ENCODE data around the gene FRMD3. TPM values are rescaled to one million over a fixed set of nuclear protein-coding genes. Genes with fewer than 3 reads are reported as not detected.

FRMD3 gene
- total RNA-seq, 1 experiment from 2014 or later: 0.55 TPM

DNA sequence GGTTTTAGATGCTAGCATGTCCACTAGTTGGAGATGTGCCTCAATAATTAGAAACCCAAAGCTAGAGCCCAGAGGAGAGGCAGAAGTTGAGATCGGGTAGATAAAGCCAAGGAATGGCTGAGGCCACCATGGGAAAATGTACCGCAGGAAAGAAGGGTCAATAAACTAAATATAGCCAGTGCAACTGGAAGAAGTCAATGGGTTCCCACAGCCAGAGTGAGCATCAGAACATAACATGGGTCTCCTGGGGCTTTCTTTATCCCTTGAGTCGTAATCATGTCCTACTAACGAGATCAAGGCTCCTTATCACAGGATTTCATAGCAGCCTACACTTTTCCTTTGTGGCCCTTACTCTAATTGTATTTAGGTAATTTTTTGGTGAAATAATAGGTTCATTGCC, 61.7 kb downstream of the FRMD3 start:
- Histone ChIP-seq H2BK5ac (ENCODE audit: insufficient read length, low read length) (no peak overlapping the region), H4K8ac (replicated peaks; ENCODE audit: insufficient read length, low read depth, low read length) (no peak overlapping the region), H3K4me2 (ENCODE audit: insufficient read depth, insufficient read length, low read length) (no peak overlapping the region), H3K18ac (ENCODE audit: insufficient read length, low read depth, low read length) (no peak overlapping the region), H3K27me3 (ENCODE audit: insufficient read depth, low read length) (no peaks in the 10 kb centered on the region), H2BK20ac (ENCODE audit: low read depth, low read length, poor library complexity, severe bottlenecking) (no peak overlapping the region), H3K4me1 (ENCODE audit: insufficient read depth, low read length) (no peaks in the 10 kb centered on the region), H3K79me1 (ENCODE audit: insufficient read depth, low read depth, low read length, poor library complexity, severe bottlenecking) (no peaks in the 10 kb centered on the region), H2BK12ac (ENCODE audit: insufficient read length, low read depth, low read length) (no peak overlapping the region), H3K4ac (ENCODE audit: low read depth, low read length) (no peak overlapping the region), H4K5ac (ENCODE audit: insufficient read length, low read depth, low read length) (no peak overlapping the region), H3K79me2 (ENCODE audit: insufficient read depth, low read length) (no peaks in the 10 kb centered on the region), H4K20me1 (ENCODE audit: control insufficient read depth, insufficient read depth, insufficient read length) (no peaks in the 10 kb centered on the region), H2BK15ac (ENCODE audit: low read depth, low read length) (no peak overlapping the region), H3T11ph (ENCODE audit: low read length) (no peak overlapping the region), H4K91ac (ENCODE audit: insufficient read length, low read depth, low read length) (no peak overlapping the region), H2BK120ac (ENCODE audit: low read depth, low read length, poor library complexity, severe bottlenecking) (no peak overlapping the region), H3K56ac (ENCODE audit: insufficient read length, low read depth, low read length) (no peak overlapping the region), H3K9me3 (ENCODE audit: control insufficient read depth, low read depth, low read length) (no peaks in the 10 kb centered on the region), H3K23ac (ENCODE audit: insufficient read length, low read depth, low read length) (no peak overlapping the region), H2AFZ (ENCODE audit: low read length) (no peak overlapping the region), H2AK5ac (ENCODE audit: insufficient read length, low read length) (no peak overlapping the region), H3K27ac (ENCODE audit: insufficient read length, low read depth, low read length) (no peak overlapping the region), H3K23me2 (ENCODE audit: insufficient read length, low read depth, low read length, poor library complexity, severe bottlenecking) (no peaks in the 10 kb centered on the region), H3K9ac (ENCODE audit: extremely low read depth, insufficient read length, low read length) (no peak overlapping the region), H3K14ac (ENCODE audit: insufficient read depth, low read length) (no peak overlapping the region)
- no CpG with 5 or more reads among the region's 4 CpGs for WGBS (ENCODE audit: extremely low coverage, insufficient read length, low lambda C conversion rate)
- Mint-ChIP-seq H3K27me3 (ENCODE audit: low read depth) (no peaks in the 10 kb centered on the region; the same call in 1 of the 2 replicates), H3K4me1 (no peaks in the 10 kb centered on the region), H3K36me3 (ENCODE audit: insufficient read depth in 1 of 3, low read depth in 3 of 3) (peaks cover 0 to 4% (median 2%) of the 10 kb centered on the region in 3 experiments; a peak in 4 of 7 replicates), H3K27ac (no peak overlapping the region), H3K4me3 (no peak overlapping the region), H3K9me3 (peaks cover 9 to 15% of the 10 kb centered on the region in 2 experiments)
- DNase-seq: no peak
- no peak for TF ChIP-seq CTCF (conservative IDR thresholded peaks at IDR 0.05)

All from H9 (cell line).